Stomach (tissue), 9 donors: ENCODE results near the gene TM4SF4. TPM values are rescaled to one million over a fixed set of nuclear protein-coding genes. Genes with fewer than 3 reads are reported as not detected.

Experiments
- DNase-seq, 2 donors: peaks; one replicate each; pipeline versions ENCODE4 v3.0.0 to v3.0.0-alpha.2; 2013 to 2019
- H3K27ac ChIP-seq, 5 donors: fragments of 200-600 bp in 4 of 5; sonication (generic) in 4 of 5; one replicate each; pipeline ENCODE4 v1.5.1; 2013 to 2019; ENCODE audit warnings: mild to moderate bottlenecking in 1 of 5, moderate library complexity in 1 of 5
- H3K27me3 ChIP-seq, 3 donors: fragments of 200-600 bp; sonication (generic); one replicate each; pipeline ENCODE4 v1.5.1; 2017 to 2019; ENCODE audit warnings: mixed run types in 1 of 3
- H3K36me3 ChIP-seq, 4 donors: fragments of 200-600 bp; sonication (generic); 1 replicate in 3 of 4; 2 replicates in 1 of 4; pipeline ENCODE4 v1.5.1; 2016 to 2019
- H3K4me1 ChIP-seq, 4 donors: fragments of 200-600 bp; sonication (generic); one replicate each; pipeline ENCODE4 v1.5.1; 2016 to 2019
- H3K4me3 ChIP-seq, 4 donors: fragments of 200-600 bp; sonication (generic) in 3 of 4; one replicate each; pipeline ENCODE4 v1.5.1; 2016 to 2019; ENCODE audit warnings: mild to moderate bottlenecking in 1 of 4
- H3K9me3 ChIP-seq, 4 donors: fragments of 200-600 bp; sonication (generic); one replicate each; pipeline ENCODE4 v1.5.1; 2016 to 2019
- CTCF ChIP-seq, 7 experiments: fragments of 450-650 bp in 4 of 7; fragments of 200-600 bp in 3 of 7; sonication (generic) in 3 of 7; IDR thresholded peaks; one replicate each; pipeline ENCODE4 v1.5.1; 2016 to 2019; ENCODE audit warnings: antibody characterized with exemption in 7 of 7, control low read depth in 2 of 7, mild to moderate bottlenecking in 1 of 7
- EP300 ChIP-seq: sonication (generic); formaldehyde crosslinking; IDR thresholded peaks from one replicate; pipeline ENCODE4 v1.6.1; 2017; ENCODE audit warnings: antibody characterized with exemption
- POLR2A ChIP-seq, 4 donors: fragments of 450-650 bp; IDR thresholded peaks; one replicate each; pipeline ENCODE4 v1.6.1; 2016; ENCODE audit warnings: antibody characterized with exemption in 4 of 4, control low read depth in 2 of 4, mild to moderate bottlenecking in 1 of 4, moderate library complexity in 1 of 4
- POLR2AphosphoS5 ChIP-seq, 3 donors: sonication (generic); formaldehyde crosslinking; IDR thresholded peaks; one replicate each; pipeline ENCODE4 v1.6.1; 2016; ENCODE audit warnings: antibody characterized with exemption in 3 of 3
- WGBS, 5 donors: extraction: QIAGEN DNeasy Blood & Tissue Kit in 3 of 5; methylation state at CpG; one replicate each; pipeline versions ENCODE4 v1.1.5 to v1.1.7; 2013 to 2018; 5-methylcytosine and 5-hydroxymethylcytosine counted together
- intact Hi-C: fragments of 100-400 bp; cut with DNase I; formaldehyde crosslinking; loops from one replicate; pipeline ENCODE4 v1.15.1; 2023; ENCODE audit warnings: low total_unique reads
- polyA plus RNA-seq, 3 donors: library from polyadenylated mRNA; stranded (reverse); fragments of 200-250 nt; gene quantifications; one replicate each; pipeline ENCODE4 v1.2.3, GENCODE V29; 2013
- total RNA-seq, 5 donors: library from RNA; depleted of rRNA; stranded (reverse); fragments of >200 nt; gene quantifications; one replicate each; pipeline versions ENCODE4 v1.1.0 to v1.2.3, GENCODE V29; 2014 to 2016
- donor health status: healthy with polysubstance abuse.
- donor health status: Bipolar disorder and iron deficiency.
- donor health status: healthy.

The TM4SF4 gene
- total and polyA plus RNA-seq, 8 donors, result 1.4 to 40.8 (median 9.9) TPM; not detected in 1

- intact Hi-C loops, result no loop called here
- peaks cover 12 to 79% (median 48%) of the 10 kb centered on the region in 4 donors for H3K4me1 ChIP-seq
Observed at GRCh38 chr3:149532489-149533180, 58.1 kb downstream of the TM4SF4 start.

GRCh38 chr3:149534082-149534481 lies 59.6 kb downstream of the TM4SF4 start:
- no peak for TF ChIP-seq CTCF (IDR thresholded peaks at IDR 0.05)
- no peak for TF ChIP-seq POLR2A (IDR thresholded peaks at IDR 0.05)
- no peak for TF ChIP-seq POLR2AphosphoS5 (IDR thresholded peaks at IDR 0.05)
- TF ChIP-seq EP300, result no peak
- no peak overlapping the region for H3K4me3 ChIP-seq
- intact Hi-C loops, result no loop called here
- H3K9me3 ChIP-seq, result no peaks in the 10 kb centered on the region
- no peaks in the 10 kb centered on the region for H3K36me3 ChIP-seq
- DNase-seq, result no peak
- H3K27me3 ChIP-seq, result no peaks in the 10 kb centered on the region
- H3K4me1 ChIP-seq, result peaks cover 4 to 72% (median 46%) of the 10 kb centered on the region in 4 donors
- peak overlapping the region in 4 of 5 donors; percentile 43 to 75 (median 63) for H3K27ac ChIP-seq
- WGBS, 5 donors, result 80 to 96% (median 93%) methylated on average over 4 of the region's 4 CpGs

More at GRCh38 chr3:149532489-149533180, 58.1 kb downstream of the TM4SF4 start:
- Histone ChIP-seq H3K27me3 (no peaks in the 10 kb centered on the region), H3K36me3 (no peaks in the 10 kb centered on the region), H3K27ac (peak overlapping the region in 3 of 5 donors; percentile 51 to 67 (median 53)), H3K4me3 (peak overlapping the region in 1 of 4 donors; percentile 18), H3K9me3 (no peaks in the 10 kb centered on the region)
- DNase-seq, result peak in 1 of 2 donors; percentile 27
- WGBS, 5 donors, result 44 to 55% (median 49%) methylated on average over 8 of the region's 8 CpGs
- TF ChIP-seq EP300 (no peak), POLR2A (IDR thresholded peaks at IDR 0.05) (no peak), POLR2AphosphoS5 (IDR thresholded peaks at IDR 0.05) (no peak), CTCF (IDR thresholded peaks at IDR 0.05) (no peak)

- WGBS, 5 donors, result 22 to 34% (median 28%) methylated on average over 3 of the region's 3 CpGs
- no peaks in the 10 kb centered on the region for H3K36me3 ChIP-seq
- intact Hi-C loops, result no loop called here
- H3K9me3 ChIP-seq, result no peaks in the 10 kb centered on the region
- H3K27me3 ChIP-seq, result no peaks in the 10 kb centered on the region
- H3K4me1 ChIP-seq, result peaks cover 4 to 79% (median 49%) of the 10 kb centered on the region in 4 donors
- no peak overlapping the region for H3K4me3 ChIP-seq
- TF ChIP-seq CTCF (IDR thresholded peaks at IDR 0.05), result no peak
- TF ChIP-seq POLR2AphosphoS5 (IDR thresholded peaks at IDR 0.05), result no peak
- TF ChIP-seq POLR2A (IDR thresholded peaks at IDR 0.05), result no peak
- TF ChIP-seq EP300, result no peak
- peak overlapping the region in 4 of 5 donors; percentile 43 to 75 (median 63) for H3K27ac ChIP-seq
- peak in 1 of 2 donors; percentile 44 for DNase-seq
Observed at GRCh38 chr3:149534671-149535332, 60.3 kb downstream of the TM4SF4 start.

- Histone ChIP-seq H3K36me3 (no peaks in the 10 kb centered on the region), H3K27me3 (no peaks in the 10 kb centered on the region), H3K4me1 (peaks cover 4 to 84% (median 53%) of the 10 kb centered on the region in 4 donors), H3K27ac (peak overlapping the region in 4 of 5 donors; percentile 43 to 75 (median 63)), H3K4me3 (no peak overlapping the region), H3K9me3 (no peaks in the 10 kb centered on the region)
- intact Hi-C loops, result no loop called here
- 36 to 53% (median 45%) methylated on average over 8 of the region's 8 CpGs for WGBS, 5 donors
- TF ChIP-seq CTCF (IDR thresholded peaks at IDR 0.05) (no peak), POLR2A (IDR thresholded peaks at IDR 0.05) (no peak), POLR2AphosphoS5 (IDR thresholded peaks at IDR 0.05) (no peak), EP300 (no peak)
- no peak for DNase-seq
Observed at GRCh38 chr3:149535333-149535685, 60.8 kb downstream of the TM4SF4 start.
